Measurements from ENCODE around the gene PRKCD. TPM values are rescaled to one million over a fixed set of nuclear protein-coding genes. Genes with fewer than 3 reads are reported as not detected.

Gene PRKCD
- total RNA-seq, 1 donor from 2014 or later = 19.6 TPM

DNA sequence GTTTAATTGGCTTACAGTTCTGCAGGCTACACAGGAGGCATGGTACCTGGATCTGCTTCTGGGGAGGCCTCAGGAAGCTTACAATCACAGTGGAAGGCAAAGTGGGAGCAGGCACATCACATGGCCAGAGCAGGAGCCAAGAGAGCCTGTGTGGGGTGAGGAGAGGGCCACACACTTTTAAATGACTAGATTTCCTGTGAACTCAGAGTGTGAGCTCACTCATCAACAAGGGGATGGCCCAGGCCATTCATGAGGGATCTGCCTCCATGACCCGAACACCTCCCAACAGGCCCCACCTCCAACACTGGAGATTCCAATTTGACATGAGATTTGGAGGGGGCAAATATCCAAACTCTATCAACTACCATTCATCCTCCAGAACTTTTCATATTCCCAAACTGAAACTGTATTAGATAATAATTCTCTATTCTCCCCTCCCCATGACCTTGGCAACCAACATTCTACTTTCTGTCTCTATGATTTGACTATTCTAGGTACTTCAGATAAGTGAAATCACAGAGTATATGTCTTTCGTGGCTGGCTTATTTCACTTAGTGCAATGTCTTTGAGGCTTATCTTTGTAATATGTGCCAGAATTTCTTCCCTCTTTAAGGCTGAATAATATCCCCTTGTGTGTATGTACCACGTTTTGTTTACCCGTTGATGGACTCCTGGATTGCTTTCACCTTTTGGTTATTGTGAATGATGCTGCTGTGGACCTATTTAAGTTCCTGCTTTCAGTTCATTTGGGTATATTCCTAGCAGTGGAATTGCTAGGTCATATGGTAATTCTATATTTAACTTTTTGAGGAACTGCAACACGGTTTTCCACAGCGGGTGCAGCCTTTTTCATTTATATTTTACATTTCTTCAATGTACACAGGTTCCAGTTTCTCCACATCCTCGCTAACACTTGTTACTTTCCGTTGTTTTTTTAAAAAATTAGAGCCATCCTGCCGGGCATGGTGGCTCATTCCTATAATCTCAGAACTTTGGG lies 51.0 kb downstream of the PRKCD start:
- intact Hi-C loops (cut with micrococcal nuclease) = no loop called here

DNA sequence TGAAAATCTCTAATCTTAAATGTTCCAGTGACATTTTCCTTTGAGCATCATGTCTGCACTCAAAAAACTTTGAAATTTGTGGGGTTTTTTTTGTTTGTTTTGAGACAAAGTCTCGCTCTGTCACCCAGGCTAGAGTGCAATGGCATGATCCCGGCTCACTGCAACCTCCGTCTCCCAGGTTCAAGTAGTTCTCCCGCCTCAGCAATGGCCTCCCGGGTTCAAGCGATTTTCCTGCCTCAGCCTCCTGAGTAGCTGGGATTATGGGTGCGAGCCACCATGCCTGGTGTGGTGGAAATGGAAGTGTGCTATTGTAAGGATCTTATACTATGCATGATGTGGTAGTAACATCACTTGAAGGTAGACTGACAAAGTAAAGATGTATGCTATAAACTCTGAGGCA lies 52.3 kb downstream of the PRKCD start:
- intact Hi-C loops (cut with micrococcal nuclease) = no loop called here

DNA sequence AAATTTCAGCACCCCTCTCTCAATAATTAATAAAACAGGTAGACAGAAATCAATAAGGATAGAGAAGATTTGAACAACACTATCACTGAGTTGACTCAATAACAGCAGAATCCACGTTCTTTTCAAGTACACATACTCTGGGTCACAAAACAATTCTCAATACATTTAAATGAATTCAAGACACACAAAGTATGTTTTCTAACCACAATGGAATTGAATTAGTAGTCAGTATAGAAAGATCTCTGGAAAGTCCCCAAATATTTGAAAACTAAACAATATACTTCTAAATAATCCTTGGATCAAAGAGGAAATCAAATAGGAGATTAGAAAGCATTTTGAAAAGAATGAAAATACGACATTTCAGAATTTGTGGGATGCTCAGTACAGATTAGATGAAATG lies 54.8 kb downstream of the PRKCD start:
- intact Hi-C loops (cut with micrococcal nuclease) = no loop called here

DNA sequence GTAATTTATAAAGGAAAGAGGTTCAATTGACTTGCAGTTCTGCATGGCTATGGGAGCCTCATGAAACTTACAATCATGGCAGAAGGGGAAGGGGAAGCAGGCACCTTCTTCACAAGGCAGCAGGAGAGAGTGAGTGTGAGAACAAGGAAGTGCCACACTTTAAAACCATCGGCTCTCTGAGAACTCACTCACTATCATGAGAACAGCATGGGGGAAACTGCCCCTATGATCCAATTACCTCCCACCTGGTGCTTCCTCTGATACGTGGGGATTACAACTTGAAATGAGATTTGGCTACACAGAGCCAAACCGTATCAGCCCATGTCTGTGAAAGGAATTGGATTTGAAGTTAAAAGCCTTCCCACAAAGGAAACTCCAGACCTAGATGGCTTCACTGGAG lies 55.7 kb downstream of the PRKCD start:
- intact Hi-C loops (cut with micrococcal nuclease) = no loop called here

DNA sequence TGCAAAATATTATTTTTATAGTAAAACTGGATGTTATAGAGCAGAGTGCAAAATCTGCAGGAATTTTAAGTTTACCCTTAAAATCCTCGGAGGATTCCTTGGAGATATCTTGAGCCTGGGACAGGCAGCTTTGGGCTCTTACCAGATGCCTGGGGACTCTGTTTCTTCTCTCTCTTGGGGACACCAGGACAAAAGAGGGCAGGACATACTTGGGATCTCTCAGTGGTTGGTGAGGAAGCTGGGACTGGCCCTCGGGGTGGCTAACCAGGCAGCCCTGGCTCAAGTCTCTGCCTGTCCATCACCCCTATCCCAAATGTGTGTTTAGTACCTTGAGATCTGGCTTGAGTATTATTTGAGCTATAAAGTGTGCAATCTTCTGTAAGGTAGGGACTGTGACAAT lies 56.2 kb downstream of the PRKCD start:
- intact Hi-C loops (cut with micrococcal nuclease) = no loop called here

DNA sequence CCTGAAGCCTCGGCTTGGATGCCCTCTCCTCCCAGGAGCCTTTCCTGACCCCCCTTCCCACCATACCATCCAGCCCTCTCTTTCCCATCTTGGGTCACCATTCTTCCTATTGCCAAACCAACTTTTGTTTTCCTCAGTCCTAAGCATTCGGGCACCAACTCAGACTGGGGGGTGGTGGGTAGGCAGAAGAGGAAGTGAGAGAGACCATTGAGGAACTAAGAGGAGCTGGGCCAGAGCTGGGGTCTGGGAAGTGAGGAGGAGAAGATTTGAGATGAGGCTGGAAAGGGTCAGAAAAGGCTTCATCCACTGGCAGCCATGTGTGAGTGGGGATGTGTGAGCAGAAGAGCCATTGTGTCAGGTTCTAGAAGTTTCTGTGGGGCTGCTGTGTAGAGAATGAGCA lies 57.1 kb downstream of the PRKCD start:
- intact Hi-C loops (cut with micrococcal nuclease) = no loop called here

DNA sequence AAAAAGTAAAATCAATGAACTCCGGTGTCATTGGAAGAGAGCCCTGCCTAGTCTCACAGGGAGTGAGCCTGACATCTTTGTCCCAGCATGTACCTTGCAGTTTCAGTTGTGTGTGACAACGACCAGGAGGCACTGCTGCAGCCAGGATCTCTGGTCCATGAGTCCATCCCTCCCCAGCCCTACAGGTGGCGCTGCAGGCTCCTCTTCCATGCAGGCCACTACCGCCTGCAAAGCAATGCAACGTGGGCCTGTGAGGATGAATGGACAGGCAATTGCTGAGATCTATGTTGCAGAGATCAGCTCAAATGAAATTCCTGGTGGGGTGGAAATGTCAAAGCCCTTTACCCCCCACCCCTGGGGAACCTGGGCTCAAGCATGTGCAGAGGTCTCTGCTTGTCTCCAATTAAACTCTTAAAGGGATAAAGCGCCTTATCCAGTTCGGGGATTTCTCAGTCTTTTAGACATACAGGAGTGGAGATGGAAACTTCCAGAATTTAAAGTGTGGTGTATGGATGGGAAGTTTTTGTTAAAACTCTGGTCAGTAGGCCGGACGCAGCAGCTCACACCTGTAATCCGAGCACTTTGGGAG lies 59.0 kb downstream of the PRKCD start:
- intact Hi-C loops (cut with micrococcal nuclease) = loop anchor here (1.0 to 2.0 kb wide), 2 partner anchors 35 to 130 kb away; no protein-coding TSS in a partner anchor

DNA sequence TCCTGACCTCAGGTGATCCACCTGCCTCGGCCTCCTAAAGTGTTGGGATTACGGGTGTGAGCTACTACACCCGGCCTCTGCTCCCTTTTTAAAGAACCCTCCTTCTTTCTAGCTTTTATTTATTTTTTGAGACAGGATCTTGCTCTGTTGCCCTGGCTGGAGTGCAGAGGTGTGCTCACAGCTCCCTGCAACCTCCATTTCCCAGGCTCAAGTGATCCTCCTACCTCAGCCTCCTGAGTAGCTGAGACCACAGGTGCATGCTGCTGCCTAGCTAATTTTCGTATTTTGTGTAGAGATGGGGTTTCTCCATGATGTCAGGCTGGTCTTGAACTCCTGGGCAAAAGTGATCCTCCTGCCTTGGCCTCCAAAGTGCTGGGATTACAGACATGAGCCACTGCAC lies 60.3 kb downstream of the PRKCD start:
- intact Hi-C loops (cut with micrococcal nuclease) = loop anchor here (2.0 kb wide), 1 partner anchor 33 kb away; no protein-coding TSS in a partner anchor

DNA sequence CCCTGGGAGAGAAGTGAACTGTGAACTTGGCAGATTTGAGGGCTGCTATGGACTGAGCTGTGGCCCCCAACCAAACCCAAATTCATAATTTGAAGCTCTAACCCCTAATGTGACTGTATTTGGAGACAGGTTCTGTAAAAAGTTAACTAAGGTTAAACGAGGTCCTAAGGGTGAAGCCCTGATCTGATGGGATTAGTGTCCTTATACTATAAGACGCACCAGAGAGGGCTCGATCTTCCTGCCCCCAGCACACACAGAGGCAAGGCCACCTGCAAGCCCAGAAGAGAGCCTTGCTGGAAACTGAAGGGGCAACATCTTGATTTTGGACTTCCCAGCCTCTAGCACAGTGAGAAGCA lies 60.8 kb downstream of the PRKCD start:
- intact Hi-C loops (cut with micrococcal nuclease) = loop anchor here (2.0 kb wide), 1 partner anchor 33 kb away; no protein-coding TSS in a partner anchor

DNA sequence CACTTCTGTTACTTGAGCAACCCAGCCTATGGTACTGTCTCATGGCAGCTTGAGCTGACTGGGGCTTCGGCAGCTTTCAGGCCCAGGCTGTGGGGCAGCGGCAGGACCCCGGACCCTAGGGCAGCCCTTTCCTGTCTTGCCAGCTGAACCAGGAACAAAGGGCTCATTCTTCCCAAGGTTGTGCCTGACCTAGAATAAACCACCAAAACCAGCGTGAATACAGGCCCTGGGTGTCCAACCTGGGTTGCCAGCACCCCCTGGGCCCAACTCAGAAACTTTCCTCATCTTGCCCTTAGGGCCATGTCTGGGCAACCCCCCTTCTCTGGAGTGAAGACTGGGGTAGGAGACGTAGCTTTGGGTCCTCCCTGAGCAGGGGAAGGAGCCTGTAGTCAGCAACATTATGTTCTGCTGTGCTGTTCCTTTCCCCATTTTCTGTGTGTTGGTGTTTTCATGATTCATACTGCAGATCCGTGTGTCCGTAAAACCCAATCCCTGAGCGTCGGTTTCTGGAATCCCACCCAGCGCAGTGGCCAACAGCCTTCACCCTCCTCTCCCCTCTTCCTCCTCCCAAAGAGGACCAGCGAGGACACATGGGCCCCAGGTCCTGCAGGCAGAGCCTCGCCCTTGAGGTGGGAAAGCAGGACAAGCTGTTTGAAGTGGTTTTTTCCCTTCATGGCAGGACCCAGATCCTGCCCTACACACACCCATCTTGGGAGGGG lies 61.3 kb downstream of the PRKCD start:
- intact Hi-C loops (cut with micrococcal nuclease) = no loop called here

DNA sequence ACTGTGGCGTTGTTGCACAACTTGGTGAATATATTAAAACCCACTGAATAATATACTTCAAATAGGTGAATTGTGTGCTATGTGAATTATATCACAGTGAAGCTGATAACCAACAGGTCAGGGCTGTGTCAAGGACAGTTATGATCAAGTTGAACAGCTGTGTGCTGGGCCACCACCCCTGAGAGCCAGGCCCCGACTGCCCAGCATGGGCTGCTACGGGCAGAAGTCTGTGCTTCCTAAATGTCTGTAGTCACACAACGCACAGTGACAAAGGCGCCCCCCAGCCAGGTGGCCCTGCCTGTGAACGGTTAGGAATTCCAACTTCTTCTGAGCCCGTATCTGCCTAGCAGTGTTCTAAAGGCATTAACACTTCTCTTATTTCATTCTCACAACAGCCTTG lies 62.0 kb downstream of the PRKCD start:
- intact Hi-C loops (cut with micrococcal nuclease) = no loop called here

DNA sequence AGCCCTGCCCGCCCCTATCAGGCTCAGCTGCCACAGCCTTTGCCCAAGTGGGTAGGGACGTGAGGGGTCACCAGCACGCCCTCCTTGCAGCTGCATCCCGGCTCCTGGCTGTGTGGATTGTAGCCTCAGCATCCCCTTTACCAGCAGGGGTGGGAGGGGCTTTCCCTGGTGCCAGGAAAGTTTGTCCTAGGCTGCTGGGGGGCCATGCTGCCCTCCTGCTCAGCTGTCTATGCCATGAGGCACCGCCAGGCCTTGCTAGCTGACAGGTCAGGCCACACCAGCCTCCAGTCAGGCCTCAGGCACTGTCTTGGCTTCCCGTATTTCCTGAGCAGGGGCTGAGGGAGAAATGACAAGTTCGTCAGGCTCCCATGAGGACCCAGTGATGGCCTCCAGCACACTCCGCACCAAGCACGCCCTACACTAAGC lies 62.5 kb downstream of the PRKCD start:
- intact Hi-C loops (cut with micrococcal nuclease) = no loop called here

DNA sequence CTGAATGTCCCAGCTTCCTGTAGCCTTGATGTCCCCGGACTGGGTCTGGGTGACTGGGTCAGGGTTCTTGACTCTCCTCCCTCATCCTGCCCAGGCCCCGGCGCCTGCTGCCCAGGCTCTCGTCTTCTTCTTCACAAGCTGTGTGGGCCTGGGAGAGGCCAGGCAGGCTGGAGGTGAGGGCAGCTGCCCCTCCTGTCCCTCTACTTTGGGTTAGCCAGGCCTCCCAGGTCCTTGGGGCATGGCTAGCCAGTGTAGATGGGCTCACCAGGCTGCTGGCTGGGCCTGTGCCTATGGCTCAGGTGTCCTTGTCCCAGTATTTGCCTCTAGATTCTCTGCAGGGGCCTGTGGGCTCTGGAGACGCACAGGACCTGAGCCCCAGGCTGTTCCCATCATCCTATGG lies 63.0 kb downstream of the PRKCD start:
- intact Hi-C loops (cut with micrococcal nuclease) = no loop called here

DNA sequence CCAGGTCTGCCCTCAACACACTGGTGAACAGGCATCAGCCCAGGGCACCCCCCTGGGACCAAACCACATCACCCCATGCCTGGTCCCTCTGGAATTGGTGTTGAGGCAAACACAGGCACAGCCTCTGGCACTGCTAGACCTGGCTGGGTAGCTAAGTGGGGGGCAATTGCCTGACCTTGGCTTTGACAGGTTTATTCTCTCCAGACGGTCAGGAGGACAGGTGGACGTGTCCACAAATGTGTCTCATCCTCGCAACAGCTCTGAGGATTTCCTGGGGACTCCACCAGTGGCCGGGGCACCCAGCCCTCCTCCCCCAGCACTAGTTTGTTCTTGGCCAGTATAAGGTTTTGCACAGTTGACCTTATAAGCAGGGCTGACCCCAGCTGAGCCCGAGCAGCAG lies 63.5 kb downstream of the PRKCD start:
- intact Hi-C loops (cut with micrococcal nuclease) = no loop called here

DNA sequence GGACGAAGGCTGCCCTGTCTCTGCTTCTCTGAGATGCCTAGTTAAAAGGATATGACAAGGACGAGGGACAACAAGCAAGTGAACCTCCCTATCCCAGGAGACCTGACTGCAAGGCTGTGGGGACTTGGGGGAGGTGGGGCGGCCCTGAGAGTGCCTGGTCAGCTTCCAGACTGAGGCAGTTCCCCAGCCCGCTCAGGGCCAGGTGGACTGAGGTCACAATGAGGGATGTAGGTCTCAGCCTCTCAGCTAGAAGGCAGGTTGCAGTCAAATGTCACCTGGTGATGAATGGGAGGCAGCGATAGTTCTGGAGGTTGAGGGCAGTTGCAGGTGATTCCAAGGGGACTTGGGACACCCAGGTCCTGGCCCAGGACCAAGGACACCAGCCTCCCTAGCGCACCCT lies 64.2 kb downstream of the PRKCD start:
- intact Hi-C loops (cut with micrococcal nuclease) = no loop called here

DNA sequence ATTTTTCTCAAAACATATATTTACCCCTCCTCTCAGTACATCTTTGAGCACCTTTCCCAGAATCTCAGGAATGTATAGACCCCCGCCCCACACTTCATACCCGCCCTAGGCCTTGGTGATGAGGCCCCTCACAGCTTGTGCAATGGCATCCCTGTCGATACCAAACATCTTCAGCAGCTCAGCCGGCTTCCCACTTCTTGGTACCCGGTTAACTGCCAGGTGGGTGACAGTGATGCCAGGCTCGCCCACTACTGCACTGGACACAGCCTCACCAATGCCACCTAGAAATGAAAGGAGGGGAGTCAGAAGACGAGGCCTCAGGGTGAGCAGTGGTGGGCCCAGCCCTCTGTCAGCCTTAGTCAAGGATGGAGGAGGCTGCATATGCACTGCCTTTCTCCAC lies 64.6 kb downstream of the PRKCD start:
- intact Hi-C loops (cut with micrococcal nuclease) = no loop called here

DNA sequence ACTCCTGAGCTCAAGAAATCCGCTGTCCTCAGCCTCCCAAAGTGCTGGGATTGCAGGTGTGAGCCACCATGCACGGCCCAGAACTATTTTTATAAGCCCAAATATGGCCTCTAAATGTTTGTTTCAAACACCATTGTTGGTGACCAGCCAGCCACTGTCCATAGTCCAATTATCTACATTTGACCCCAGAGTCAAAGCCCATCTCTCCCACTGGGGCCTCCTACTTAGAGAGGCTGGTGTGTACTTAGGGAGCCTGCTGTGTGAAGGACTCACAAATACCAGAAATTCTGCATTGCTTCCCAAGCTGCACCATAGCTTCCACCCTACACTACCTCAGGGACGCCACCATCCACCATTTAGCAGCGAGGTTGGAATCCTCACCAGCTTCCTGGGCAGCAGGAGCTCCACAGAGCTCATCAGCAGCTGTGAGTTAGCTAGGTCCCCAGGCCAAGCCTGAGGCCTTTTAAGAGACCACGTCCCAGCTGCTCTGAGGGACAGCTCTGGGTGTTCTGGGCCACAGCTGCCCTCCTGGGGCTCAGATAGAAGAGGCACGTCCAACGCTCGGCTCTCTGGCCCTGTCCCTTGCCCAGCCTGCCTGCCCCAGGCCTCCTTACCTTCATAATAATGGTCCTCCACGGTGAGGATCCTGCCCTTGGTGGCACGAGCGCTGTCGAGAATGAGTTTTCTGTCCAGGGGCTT lies 65.3 kb downstream of the PRKCD start:
- intact Hi-C loops (cut with micrococcal nuclease) = no loop called here

DNA sequence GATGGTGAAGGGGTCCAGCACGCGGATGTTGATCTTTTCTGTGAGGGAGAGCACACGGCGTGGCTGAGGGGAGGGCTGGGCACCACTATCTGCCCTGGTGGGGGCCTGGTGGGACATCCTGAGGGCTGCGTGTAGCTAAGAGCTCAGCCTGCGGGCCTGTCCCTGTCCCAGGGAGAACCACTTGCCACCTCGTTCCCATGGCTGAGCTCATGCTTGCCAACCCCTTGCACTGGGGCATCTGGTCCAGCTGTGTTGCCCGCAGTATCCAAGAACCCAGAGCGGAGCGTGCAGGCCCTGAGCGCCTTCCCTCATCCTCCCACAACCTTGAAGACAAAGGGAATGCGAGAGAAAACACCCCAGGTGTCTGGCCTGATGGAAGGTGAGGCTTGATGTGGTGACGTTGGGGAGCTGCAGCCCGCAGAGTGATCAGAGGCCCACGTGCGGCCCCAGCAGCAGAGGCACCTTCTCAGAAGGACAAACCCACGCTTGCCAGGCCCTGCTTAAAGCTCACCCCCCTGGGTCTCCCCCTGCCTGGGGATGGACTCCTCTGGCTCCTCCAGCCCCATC lies 65.9 kb downstream of the PRKCD start:
- intact Hi-C loops (cut with micrococcal nuclease) = no loop called here

DNA sequence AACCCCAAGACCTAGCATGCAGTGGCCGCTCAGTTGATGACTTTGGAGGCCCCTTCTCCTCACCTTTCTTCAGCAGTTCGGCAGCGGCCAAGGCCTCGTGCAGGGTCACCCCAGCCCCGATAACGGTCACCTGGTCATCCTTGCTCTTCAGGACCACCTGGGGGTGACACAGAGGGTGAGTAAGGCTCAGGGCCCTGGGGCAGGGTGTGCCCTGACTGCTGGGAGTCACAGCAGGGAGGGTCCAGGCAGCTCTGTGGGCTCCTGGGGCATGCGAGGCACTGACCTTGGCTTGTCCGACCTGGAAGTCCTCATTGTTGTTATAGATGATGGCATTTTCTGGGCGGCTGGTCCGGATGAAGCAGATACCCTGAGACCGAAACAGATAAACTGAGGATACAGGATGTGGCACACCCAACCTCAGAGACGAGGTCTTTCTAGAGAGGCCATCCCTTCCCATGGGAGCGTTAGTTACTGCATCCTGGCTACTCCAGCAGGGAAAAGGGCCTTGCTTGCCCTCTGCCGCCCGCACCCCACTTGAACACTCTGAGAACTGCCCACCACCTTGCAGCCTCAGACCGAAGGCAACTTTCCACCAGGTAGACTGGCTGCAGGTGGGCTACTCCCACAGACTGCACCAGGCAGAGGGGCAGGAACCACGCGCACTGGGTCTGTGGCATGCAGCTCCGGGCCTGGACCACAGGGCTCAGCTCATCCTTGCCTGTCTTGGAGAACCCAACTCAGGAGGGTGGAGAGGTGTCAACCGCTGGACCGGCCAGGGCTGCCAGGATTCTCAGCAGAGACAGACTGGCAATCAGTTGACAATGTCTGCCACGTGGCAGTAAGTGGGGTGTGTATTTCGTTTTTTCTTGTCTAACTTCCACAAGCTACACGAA lies 67.2 kb downstream of the PRKCD start:
- intact Hi-C loops (cut with micrococcal nuclease) = no loop called here

DNA sequence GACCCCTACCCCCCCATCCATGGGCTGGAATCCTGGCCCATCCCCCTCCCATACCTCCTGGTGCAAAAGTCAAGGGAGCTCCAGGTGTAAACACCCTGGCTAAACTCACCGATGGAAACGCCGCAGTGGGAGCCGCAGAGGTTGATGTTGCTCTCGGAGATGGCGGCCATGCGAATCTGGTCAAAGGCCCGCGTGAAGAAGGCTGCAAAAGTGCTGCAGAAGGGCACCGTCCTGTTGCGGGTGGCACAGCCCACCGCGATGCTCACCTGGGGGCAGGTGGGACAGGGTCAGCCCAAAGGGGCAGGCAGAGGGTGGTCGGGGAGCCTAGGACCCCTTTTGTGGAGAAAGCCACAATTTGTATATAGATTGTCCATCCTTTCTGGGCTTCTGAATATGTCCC lies 68.2 kb downstream of the PRKCD start:
- intact Hi-C loops (cut with micrococcal nuclease) = no loop called here

Measured in T-helper 2 cell treated with Interferon-gamma antibody and Interleukin-4, amounts not matched to agents 100 ng/mL and 5 ng/mL, for 36 hours (primary cell).